DMS114 treated with DMSO at 0.1 percent for 48 hours (cell line): Measurements from ENCODE around the gene CACNA1G.

Source experiments
- DNase-seq: peaks from one replicate; lab custom pipeline; 2025; ENCODE audit not compliant: unreplicated experiment; lab: John Stamatoyannopoulos, UW

The CACNA1G gene

GRCh38 chr17:50667259-50668024 is 106.9 kb downstream of the CACNA1G start:
- DNase-seq = no peak

GRCh38 chr17:50668025-50668837 is 107.7 kb downstream of the CACNA1G start:
- DNase-seq = no peak

GRCh38 chr17:50668838-50669581 is 108.5 kb downstream of the CACNA1G start:
- DNase-seq = no peak

GRCh38 chr17:50672071-50672470 is 111.6 kb downstream of the CACNA1G start:
- no peak for DNase-seq

- DNase-seq = no peak
These were observed 112.5 kb downstream of the CACNA1G start for GRCh38 chr17:50672831-50673551.

- no peak for DNase-seq
These were observed 114.7 kb downstream of the CACNA1G start for GRCh38 chr17:50675190-50675589.

- DNase-seq = no peak
These were observed 115.1 kb downstream of the CACNA1G start for GRCh38 chr17:50675627-50676026.

- no peak for DNase-seq
These were observed 115.8 kb downstream of the CACNA1G start for GRCh38 chr17:50676065-50676975.
